GM21526 (cell line): Measurements from ENCODE around the gene C17orf50.

Source experiments
- ATAC-seq: cut with Tn5 transposase; IDR thresholded peaks from one replicate; pipeline ENCODE4 v1.9.1; 2021; ENCODE audit warnings: moderate library complexity; ENCODE audit not compliant: unreplicated experiment, low FRiP score

Gene C17orf50

GRCh38 chr17:35780950-35781349 is 20.3 kb downstream of the C17orf50 start:
- ATAC-seq = no peak

GRCh38 chr17:35784895-35785294 is 24.2 kb downstream of the C17orf50 start:
- ATAC-seq = no peak

GRCh38 chr17:35786941-35787432 is 26.3 kb downstream of the C17orf50 start:
- ATAC-seq = no peak

GRCh38 chr17:35788477-35789368 is 28.0 kb downstream of the C17orf50 start:
- no peak for ATAC-seq

GRCh38 chr17:35790841-35791240 is 30.2 kb downstream of the C17orf50 start:
- ATAC-seq = no peak

- ATAC-seq = no peak
Observed at GRCh38 chr17:35791681-35792350, 31.1 kb downstream of the C17orf50 start.

GRCh38 chr17:35793257-35793656 is 32.6 kb downstream of the C17orf50 start:
- no peak for ATAC-seq

GRCh38 chr17:35795007-35795870 is 34.6 kb downstream of the C17orf50 start, which contains the start of gene MMP28:
TSS of gene MMP28 (minus strand) at chr17:35795641. CDS start at chr17:35795377, 264 bp downstream.
- ATAC-seq = no peak

GRCh38 chr17:35795871-35796265 is 35.2 kb downstream of the C17orf50 start:
- no peak for ATAC-seq

GRCh38 chr17:35796942-35797341 is 36.3 kb downstream of the C17orf50 start:
- no peak for ATAC-seq

- no peak for ATAC-seq
Observed at GRCh38 chr17:35797370-35797769, 36.7 kb downstream of the C17orf50 start.

GRCh38 chr17:35797918-35798317 is 37.2 kb downstream of the C17orf50 start:
- no peak for ATAC-seq

- ATAC-seq = no peak
Observed at GRCh38 chr17:35799942-35800341, 39.3 kb downstream of the C17orf50 start.

GRCh38 chr17:35801583-35802224 is 41.0 kb downstream of the C17orf50 start:
- no peak for ATAC-seq

- ATAC-seq = no peak
Observed at GRCh38 chr17:35804658-35805192, 44.0 kb downstream of the C17orf50 start.

GRCh38 chr17:35807371-35808144 is 46.9 kb downstream of the C17orf50 start:
- no peak for ATAC-seq

- no peak for ATAC-seq
Observed at GRCh38 chr17:35808240-35808961, 47.7 kb downstream of the C17orf50 start.
